Keratinocyte (primary cell): ENCODE measurements around the gene SF3B4. TPM values are rescaled to one million over a fixed set of nuclear protein-coding genes. Genes with fewer than 3 reads are reported as not detected.
"Not testable (repeated sequence)": the region's sequence is repeated elsewhere in the genome, so short reads cannot be mapped to it uniquely, and the experiment has no call there.

Experiments
- DNase-seq: peaks from one replicate; pipeline ENCODE4 v3.0.0-alpha.2; 2011; ENCODE audit warnings: low read depth, missing footprints, low spot score
- FAIRE-seq: peaks from 2 replicates; lab custom pipeline; 2011; peaks lifted over from hg19 to GRCh38; lab: Jason Lieb, UNC
- H2AFZ ChIP-seq: 2 replicates; pipeline ENCODE4 v1.6.0; 2012; ENCODE audit warnings: low read length, control low read depth, inconsistent platforms; ENCODE audit not compliant: control insufficient read depth
- H3K27ac ChIP-seq: 2 replicates; pipeline ENCODE4 v1.5.1; 2011; ENCODE audit warnings: low read length; ENCODE audit not compliant: control insufficient read depth, insufficient read depth
- H3K27me3 ChIP-seq: 3 replicates; pipeline ENCODE4 v1.6.0; 2011; ENCODE audit warnings: low read length; ENCODE audit not compliant: control insufficient read depth, insufficient read depth; ENCODE audit errors: extremely low read depth
- H3K36me3 ChIP-seq, 2 experiments: 2 replicates in 1 of 2; 3 replicates in 1 of 2; pipeline ENCODE4 v1.5.1; 2011; ENCODE audit warnings: low read length in 2 of 2, mild to moderate bottlenecking in 1 of 2; ENCODE audit not compliant: control insufficient read depth in 2 of 2, insufficient read depth in 2 of 2; ENCODE audit errors: extremely low read depth in 1 of 2
- H3K4me1 ChIP-seq: 3 replicates; pipeline ENCODE4 v1.5.1; 2011; ENCODE audit warnings: low read length; ENCODE audit not compliant: control insufficient read depth, insufficient read depth; ENCODE audit errors: extremely low read depth
- H3K4me2 ChIP-seq: 3 replicates; pipeline ENCODE4 v1.6.0; 2011; ENCODE audit warnings: low read depth, low read length; ENCODE audit not compliant: control insufficient read depth, insufficient read depth; ENCODE audit errors: extremely low read depth
- H3K4me3 ChIP-seq, 3 experiments: fragments of 200-600 bp in 1 of 3; sonication (generic) in 1 of 3; 2 replicates in 2 of 3; 3 replicates in 1 of 3; pipeline ENCODE4 v1.5.1; 2011 to 2016; ENCODE audit warnings: low read length in 3 of 3, mild to moderate bottlenecking in 3 of 3, control low read depth in 2 of 3, inconsistent platforms in 1 of 3, low read depth in 1 of 3, mixed read lengths in 1 of 3, mixed run types in 1 of 3, moderate library complexity in 1 of 3; ENCODE audit not compliant: control insufficient read depth in 2 of 3, insufficient read depth in 2 of 3; ENCODE audit errors: extremely low read depth in 1 of 3
- H3K79me2 ChIP-seq: 2 replicates; pipeline ENCODE4 v1.6.0; 2012; ENCODE audit warnings: low read length; ENCODE audit not compliant: control insufficient read depth, insufficient read depth
- H3K9ac ChIP-seq: 3 replicates; pipeline ENCODE4 v1.6.0; 2011; ENCODE audit warnings: low read length; ENCODE audit not compliant: control insufficient read depth, insufficient read depth; ENCODE audit errors: extremely low read depth
- H3K9me1 ChIP-seq: 3 replicates; pipeline ENCODE4 v1.6.0; 2011; ENCODE audit warnings: low read length; ENCODE audit not compliant: control insufficient read depth, insufficient read depth; ENCODE audit errors: extremely low read depth
- H3K9me3 ChIP-seq: 2 replicates; pipeline ENCODE4 v1.5.1; 2012; ENCODE audit warnings: low read depth, low read length; ENCODE audit not compliant: control insufficient read depth
- H4K20me1 ChIP-seq: 3 replicates; pipeline ENCODE4 v1.6.0; 2011; ENCODE audit warnings: low read length; ENCODE audit not compliant: control insufficient read depth, insufficient read depth; ENCODE audit errors: extremely low read depth
- EZH2 ChIP-seq: IDR thresholded peaks from one replicate; pipeline ENCODE4 v1.6.1; 2012; ENCODE audit warnings: inconsistent platforms, mild to moderate bottlenecking, low read length, moderate library complexity
- dilution Hi-C: fragments of 300-500 bp; cut with MboI; formaldehyde crosslinking; loops from one replicate; pipeline ENCODE4 v1.7.0; 2020; ENCODE audit warnings: low sequenced_read_pairs; ENCODE audit not compliant: extremely low pct_ligation_motif_present
- polyA plus RNA-seq, 5 experiments: library from polyadenylated mRNA; depleted of rRNA in 3 of 5; stranded (reverse) in 3 of 5; stranded (forward) in 1 of 5; unstranded in 1 of 5; fragments of >200 nt; gene quantifications; 1 replicate in 1 of 5; 2 replicates in 3 of 5; 3 replicates in 1 of 5; pipeline versions ENCODE4 v1.2.1 to v1.2.3, GENCODE V29; 2011 to 2012; ENCODE audit warnings: missing spikeins in 2 of 5, low read depth in 1 of 5, low replicate concordance in 1 of 5
- TF ChIP-seq, protein P1 (sequence below), 3 experiments: IDR thresholded peaks in 1 of 3; conservative IDR thresholded peaks in 1 of 3; optimal IDR thresholded peaks in 1 of 3; 2 replicates in 2 of 3; 3 replicates in 1 of 3; pipeline versions ENCODE3 to v1.5.1; 2011; ENCODE audit warnings: low read length in 3 of 3, mild to moderate bottlenecking in 3 of 3, moderate library complexity in 2 of 3, control low read depth in 1 of 3, inconsistent platforms in 1 of 3; ENCODE audit not compliant: insufficient read depth in 2 of 3; ENCODE audit errors: extremely low read depth in 1 of 3

The SF3B4 gene
- polyA plus RNA-seq, 1 donor (not counting 4 experiments of a cell fraction or from before 2014, with no cell fraction given) = 35.4 TPM

GRCh38 chr1:149940427-149940826 lies 12.8 kb upstream of the SF3B4 start:
- Histone ChIP-seq H3K27me3 (no peaks in the 10 kb centered on the region), H3K4me2 (no peak overlapping the region), H3K4me3 (no peak overlapping the region), H3K36me3 (peaks cover 5 to 13% of the 10 kb centered on the region in 2 experiments), H3K9me1 (no peaks in the 10 kb centered on the region), H2AFZ (no peak overlapping the region), H3K27ac (no peak overlapping the region), H3K4me1 (peaks cover 57% of the 10 kb centered on the region), H3K9ac (no peak overlapping the region), H3K9me3 (no peaks in the 10 kb centered on the region), H3K79me2 (peaks cover 7% of the 10 kb centered on the region), H4K20me1 (no peaks in the 10 kb centered on the region)
- DNase-seq = no peak
- FAIRE-seq = no peak
- dilution Hi-C loops = no loop called here
- no peak for TF ChIP-seq EZH2
- TF ChIP-seq, protein P1, sequence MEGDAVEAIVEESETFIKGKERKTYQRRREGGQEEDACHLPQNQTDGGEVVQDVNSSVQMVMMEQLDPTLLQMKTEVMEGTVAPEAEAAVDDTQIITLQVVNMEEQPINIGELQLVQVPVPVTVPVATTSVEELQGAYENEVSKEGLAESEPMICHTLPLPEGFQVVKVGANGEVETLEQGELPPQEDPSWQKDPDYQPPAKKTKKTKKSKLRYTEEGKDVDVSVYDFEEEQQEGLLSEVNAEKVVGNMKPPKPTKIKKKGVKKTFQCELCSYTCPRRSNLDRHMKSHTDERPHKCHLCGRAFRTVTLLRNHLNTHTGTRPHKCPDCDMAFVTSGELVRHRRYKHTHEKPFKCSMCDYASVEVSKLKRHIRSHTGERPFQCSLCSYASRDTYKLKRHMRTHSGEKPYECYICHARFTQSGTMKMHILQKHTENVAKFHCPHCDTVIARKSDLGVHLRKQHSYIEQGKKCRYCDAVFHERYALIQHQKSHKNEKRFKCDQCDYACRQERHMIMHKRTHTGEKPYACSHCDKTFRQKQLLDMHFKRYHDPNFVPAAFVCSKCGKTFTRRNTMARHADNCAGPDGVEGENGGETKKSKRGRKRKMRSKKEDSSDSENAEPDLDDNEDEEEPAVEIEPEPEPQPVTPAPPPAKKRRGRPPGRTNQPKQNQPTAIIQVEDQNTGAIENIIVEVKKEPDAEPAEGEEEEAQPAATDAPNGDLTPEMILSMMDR (optimal IDR thresholded peaks at IDR 0.05 in 1 of 3, IDR thresholded peaks at IDR 0.05 in 1 of 3, conservative IDR thresholded peaks at IDR 0.05 in 1 of 3; ENCODE audit: extremely low read depth in 1 of 3, insufficient read depth in 2 of 3, low read length in 3 of 3) = no peak

DNA sequence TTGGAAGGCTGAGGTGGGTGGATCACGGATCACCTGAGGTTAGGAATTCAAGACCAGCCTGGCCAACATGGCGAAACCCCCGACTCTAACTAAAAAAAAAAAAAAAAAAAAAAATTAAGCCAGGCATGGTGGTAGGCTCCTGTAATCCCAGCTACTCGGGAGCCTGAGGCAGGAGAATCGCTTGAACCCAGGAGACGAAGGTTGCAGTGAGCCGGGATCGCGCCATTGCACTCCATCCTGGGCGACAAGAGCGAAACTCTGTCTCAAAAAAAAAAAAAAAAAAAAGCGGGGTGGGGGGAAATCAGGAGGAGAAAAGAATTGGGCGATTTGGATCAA lies 11.0 kb upstream of the SF3B4 start:
- Histone ChIP-seq H3K9ac (peak overlapping the region; percentile 73), H3K4me3 (peak overlapping the region; percentile 15 to 68 (median 64)), H3K27ac (peak overlapping the region; percentile 86), H3K4me1 (peaks cover 57% of the 10 kb centered on the region), H3K4me2 (peak overlapping the region; percentile 93), H2AFZ (peak overlapping the region; percentile 51)
- H3K9me3 ChIP-seq, H3K27me3 ChIP-seq, H3K9me1 ChIP-seq, H4K20me1 ChIP-seq, H3K36me3 ChIP-seq, FAIRE-seq, DNase-seq, dilution Hi-C loops, H3K79me2 ChIP-seq: not testable (repeated sequence)

GRCh38 chr1:149937759-149938158 lies 10.2 kb upstream of the SF3B4 start:
- FAIRE-seq = no peak
- Histone ChIP-seq H4K20me1 (no peaks in the 10 kb centered on the region), H2AFZ (no peak overlapping the region), H3K27ac (peak overlapping the region; percentile 86), H3K27me3 (no peaks in the 10 kb centered on the region), H3K9me3 (no peaks in the 10 kb centered on the region), H3K9ac (peak overlapping the region; percentile 76), H3K36me3 (peaks cover 0 to 3% of the 10 kb centered on the region in 2 experiments), H3K4me2 (peak overlapping the region; percentile 96), H3K79me2 (peaks cover 7% of the 10 kb centered on the region), H3K4me1 (peaks cover 57% of the 10 kb centered on the region), H3K9me1 (no peaks in the 10 kb centered on the region), H3K4me3 (no peak overlapping the region)
- dilution Hi-C loops = no loop called here
- no peak for DNase-seq
- TF ChIP-seq, protein P1 (optimal IDR thresholded peaks at IDR 0.05 in 1 of 3, IDR thresholded peaks at IDR 0.05 in 1 of 3, conservative IDR thresholded peaks at IDR 0.05 in 1 of 3; ENCODE audit: extremely low read depth in 1 of 3, insufficient read depth in 2 of 3, low read length in 3 of 3) = no peak
- no peak for TF ChIP-seq EZH2
